Gastroesophageal sphincter (tissue), 3 donors: ENCODE data around the gene ITGB8.

Experiments used
- CTCF ChIP-seq, 4 experiments: fragments of 200-600 bp in 2 of 4; fragments of 450-650 bp in 2 of 4; sonication (generic) in 1 of 4; IDR thresholded peaks; one replicate each; pipeline ENCODE4 v1.5.1; 2017 to 2019; ENCODE audit warnings: antibody characterized with exemption in 4 of 4, mild to moderate bottlenecking in 2 of 4, moderate library complexity in 2 of 4
- EP300 ChIP-seq: sonication (generic); formaldehyde crosslinking; IDR thresholded peaks from one replicate; pipeline ENCODE4 v1.6.1; 2017; ENCODE audit warnings: antibody characterized with exemption, mild to moderate bottlenecking
- POLR2A ChIP-seq, 2 donors: fragments of 450-650 bp; IDR thresholded peaks; one replicate each; pipeline ENCODE4 v1.6.1; 2017; ENCODE audit warnings: antibody characterized with exemption in 2 of 2, mild to moderate bottlenecking in 2 of 2, moderate library complexity in 1 of 2
- POLR2AphosphoS5 ChIP-seq: sonication (generic); formaldehyde crosslinking; IDR thresholded peaks from one replicate; pipeline ENCODE4 v1.6.1; 2017; ENCODE audit warnings: antibody characterized with exemption

GRCh38 chr7:20350518-20350951, 19.8 kb downstream of the ITGB8 start:
- TF ChIP-seq POLR2A (IDR thresholded peaks at IDR 0.05) = no peak
- TF ChIP-seq CTCF (IDR thresholded peaks at IDR 0.05) = no peak
- no peak for TF ChIP-seq POLR2AphosphoS5
- no peak for TF ChIP-seq EP300
